Measurements from ENCODE around the gene HSD3B1. TPM values are rescaled to one million over a fixed set of nuclear protein-coding genes. Genes with fewer than 3 reads are reported as not detected.
A peak's percentile ranks its signal among the peaks of the same experiment; 100 is the strongest.

Gene HSD3B1
- total and polyA plus RNA-seq, 2 experiments from 2014 or later: not detected

GRCh38 chr1:119504831-119505230 is 2.2 kb upstream of the HSD3B1 start:
- DNase-seq (ENCODE audit: low spot score) (no peak), ATAC-seq (no peak)
- TF ChIP-seq, protein P1, sequence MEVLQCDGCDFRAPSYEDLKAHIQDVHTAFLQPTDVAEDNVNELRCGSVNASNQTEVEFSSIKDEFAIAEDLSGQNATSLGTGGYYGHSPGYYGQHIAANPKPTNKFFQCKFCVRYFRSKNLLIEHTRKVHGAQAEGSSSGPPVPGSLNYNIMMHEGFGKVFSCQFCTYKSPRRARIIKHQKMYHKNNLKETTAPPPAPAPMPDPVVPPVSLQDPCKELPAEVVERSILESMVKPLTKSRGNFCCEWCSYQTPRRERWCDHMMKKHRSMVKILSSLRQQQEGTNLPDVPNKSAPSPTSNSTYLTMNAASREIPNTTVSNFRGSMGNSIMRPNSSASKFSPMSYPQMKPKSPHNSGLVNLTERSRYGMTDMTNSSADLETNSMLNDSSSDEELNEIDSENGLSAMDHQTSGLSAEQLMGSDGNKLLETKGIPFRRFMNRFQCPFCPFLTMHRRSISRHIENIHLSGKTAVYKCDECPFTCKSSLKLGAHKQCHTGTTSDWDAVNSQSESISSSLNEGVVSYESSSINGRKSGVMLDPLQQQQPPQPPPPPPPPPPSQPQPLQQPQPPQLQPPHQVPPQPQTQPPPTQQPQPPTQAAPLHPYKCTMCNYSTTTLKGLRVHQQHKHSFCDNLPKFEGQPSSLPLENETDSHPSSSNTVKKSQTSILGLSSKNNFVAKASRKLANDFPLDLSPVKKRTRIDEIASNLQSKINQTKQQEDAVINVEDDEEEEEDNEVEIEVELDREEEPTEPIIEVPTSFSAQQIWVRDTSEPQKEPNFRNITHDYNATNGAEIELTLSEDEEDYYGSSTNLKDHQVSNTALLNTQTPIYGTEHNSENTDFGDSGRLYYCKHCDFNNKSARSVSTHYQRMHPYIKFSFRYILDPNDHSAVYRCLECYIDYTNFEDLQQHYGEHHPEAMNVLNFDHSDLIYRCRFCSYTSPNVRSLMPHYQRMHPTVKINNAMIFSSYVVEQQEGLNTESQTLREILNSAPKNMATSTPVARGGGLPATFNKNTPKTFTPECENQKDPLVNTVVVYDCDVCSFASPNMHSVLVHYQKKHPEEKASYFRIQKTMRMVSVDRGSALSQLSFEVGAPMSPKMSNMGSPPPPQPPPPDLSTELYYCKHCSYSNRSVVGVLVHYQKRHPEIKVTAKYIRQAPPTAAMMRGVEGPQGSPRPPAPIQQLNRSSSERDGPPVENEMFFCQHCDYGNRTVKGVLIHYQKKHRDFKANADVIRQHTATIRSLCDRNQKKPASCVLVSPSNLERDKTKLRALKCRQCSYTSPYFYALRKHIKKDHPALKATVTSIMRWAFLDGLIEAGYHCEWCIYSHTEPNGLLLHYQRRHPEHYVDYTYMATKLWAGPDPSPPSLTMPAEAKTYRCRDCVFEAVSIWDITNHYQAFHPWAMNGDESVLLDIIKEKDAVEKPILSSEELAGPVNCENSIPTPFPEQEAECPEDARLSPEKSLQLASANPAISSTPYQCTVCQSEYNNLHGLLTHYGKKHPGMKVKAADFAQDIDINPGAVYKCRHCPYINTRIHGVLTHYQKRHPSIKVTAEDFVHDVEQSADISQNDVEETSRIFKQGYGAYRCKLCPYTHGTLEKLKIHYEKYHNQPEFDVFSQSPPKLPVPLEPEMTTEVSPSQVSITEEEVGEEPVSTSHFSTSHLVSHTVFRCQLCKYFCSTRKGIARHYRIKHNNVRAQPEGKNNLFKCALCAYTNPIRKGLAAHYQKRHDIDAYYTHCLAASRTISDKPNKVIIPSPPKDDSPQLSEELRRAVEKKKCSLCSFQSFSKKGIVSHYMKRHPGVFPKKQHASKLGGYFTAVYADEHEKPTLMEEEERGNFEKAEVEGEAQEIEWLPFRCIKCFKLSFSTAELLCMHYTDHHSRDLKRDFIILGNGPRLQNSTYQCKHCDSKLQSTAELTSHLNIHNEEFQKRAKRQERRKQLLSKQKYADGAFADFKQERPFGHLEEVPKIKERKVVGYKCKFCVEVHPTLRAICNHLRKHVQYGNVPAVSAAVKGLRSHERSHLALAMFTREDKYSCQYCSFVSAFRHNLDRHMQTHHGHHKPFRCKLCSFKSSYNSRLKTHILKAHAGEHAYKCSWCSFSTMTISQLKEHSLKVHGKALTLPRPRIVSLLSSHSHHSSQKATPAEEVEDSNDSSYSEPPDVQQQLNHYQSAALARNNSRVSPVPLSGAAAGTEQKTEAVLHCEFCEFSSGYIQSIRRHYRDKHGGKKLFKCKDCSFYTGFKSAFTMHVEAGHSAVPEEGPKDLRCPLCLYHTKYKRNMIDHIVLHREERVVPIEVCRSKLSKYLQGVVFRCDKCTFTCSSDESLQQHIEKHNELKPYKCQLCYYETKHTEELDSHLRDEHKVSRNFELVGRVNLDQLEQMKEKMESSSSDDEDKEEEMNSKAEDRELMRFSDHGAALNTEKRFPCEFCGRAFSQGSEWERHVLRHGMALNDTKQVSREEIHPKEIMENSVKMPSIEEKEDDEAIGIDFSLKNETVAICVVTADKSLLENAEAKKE (CRISPR knock-in tag; IDR thresholded peaks at IDR 0.05): no peak
- TF ChIP-seq POLR2AphosphoS5 (IDR thresholded peaks at IDR 0.05; ENCODE audit: low read depth): no peak
- no peak for TF ChIP-seq ZNF114 (CRISPR knock-in tag; IDR thresholded peaks at IDR 0.05)
- TF ChIP-seq STAT1 (IDR thresholded peaks at IDR 0.05; ENCODE audit: unreplicated experiment): no peak
- no peak for TF ChIP-seq EZH2phosphoT487 (IDR thresholded peaks at IDR 0.05; ENCODE audit: unreplicated experiment)
- TF ChIP-seq REST (IDR thresholded peaks at IDR 0.05; ENCODE audit: unreplicated experiment): no peak
- TF ChIP-seq NANOG (IDR thresholded peaks at IDR 0.05; ENCODE audit: borderline replicate concordance): no peak
- no peak for TF ChIP-seq CTCF (conservative IDR thresholded peaks at IDR 0.05; ENCODE audit: low read depth in 2 of 2)
- TF ChIP-seq EZH2 (IDR thresholded peaks at IDR 0.05; ENCODE audit: low read depth, unreplicated experiment): no peak
- TF ChIP-seq ZNF331 (CRISPR knock-in tag; IDR thresholded peaks at IDR 0.05; ENCODE audit: low read depth): no peak
- TF ChIP-seq JUNB (IDR thresholded peaks at IDR 0.05; ENCODE audit: unreplicated experiment): no peak
- TF ChIP-seq CREB1 (CRISPR knock-in tag; IDR thresholded peaks at IDR 0.05; ENCODE audit: low read depth): no peak
- TF ChIP-seq, protein P2, sequence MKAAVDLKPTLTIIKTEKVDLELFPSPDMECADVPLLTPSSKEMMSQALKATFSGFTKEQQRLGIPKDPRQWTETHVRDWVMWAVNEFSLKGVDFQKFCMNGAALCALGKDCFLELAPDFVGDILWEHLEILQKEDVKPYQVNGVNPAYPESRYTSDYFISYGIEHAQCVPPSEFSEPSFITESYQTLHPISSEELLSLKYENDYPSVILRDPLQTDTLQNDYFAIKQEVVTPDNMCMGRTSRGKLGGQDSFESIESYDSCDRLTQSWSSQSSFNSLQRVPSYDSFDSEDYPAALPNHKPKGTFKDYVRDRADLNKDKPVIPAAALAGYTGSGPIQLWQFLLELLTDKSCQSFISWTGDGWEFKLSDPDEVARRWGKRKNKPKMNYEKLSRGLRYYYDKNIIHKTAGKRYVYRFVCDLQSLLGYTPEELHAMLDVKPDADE (IDR thresholded peaks at IDR 0.05): no peak
- Histone ChIP-seq H3K4me2 (no peak overlapping the region), H3K4me1 (ENCODE audit: insufficient read depth) (no peaks in the 10 kb centered on the region), H3F3A (replicated peaks; ENCODE audit: low read depth) (no peaks in the 10 kb centered on the region), H3K79me2 (replicated peaks; ENCODE audit: insufficient read depth) (no peaks in the 10 kb centered on the region), H3K27me3 (ENCODE audit: insufficient read depth) (no peaks in the 10 kb centered on the region), H2AFZ (peak overlapping the region; percentile 34; the same call in 1 of the 2 replicates), H3K36me3 (ENCODE audit: insufficient read depth) (no peaks in the 10 kb centered on the region), H3K27ac (ENCODE audit: low read depth) (no peak overlapping the region), H3K4me3 (no peak overlapping the region), H3K9me2 (ENCODE audit: insufficient read depth) (no peaks in the 10 kb centered on the region), H4K20me1 (replicated peaks; ENCODE audit: insufficient read depth) (no peaks in the 10 kb centered on the region)
- no peaks in the 10 kb centered on the region for H3K4me1 Mint-ChIP-seq
- peaks cover 3% of the 10 kb centered on the region for H3K27me3 Mint-ChIP-seq (ENCODE audit: insufficient read depth, low read depth, poor library complexity)
- H3K4me3 Mint-ChIP-seq: no peak overlapping the region
- H3K36me3 Mint-ChIP-seq (ENCODE audit: low read depth): no peaks in the 10 kb centered on the region
- no peak overlapping the region for H3K27ac Mint-ChIP-seq
- peaks cover 7% of the 10 kb centered on the region; the same call in 1 of the 3 replicates for H3K9me3 Mint-ChIP-seq
